Caco-2 (cell line): Measurements from ENCODE around the gene MSMB. TPM values are rescaled to one million over a fixed set of nuclear protein-coding genes. Genes with fewer than 3 reads are reported as not detected.
A peak's percentile ranks its signal among the peaks of the same experiment; 100 is the strongest.

Experiments used
- BruUV-seq: library from RNA; stranded (reverse); fragments of 400-500 nt; replicated peaks from 2 replicates; lab custom pipeline; 2021; lab: Mats Ljungman, UMichigan
- CTCF ChIA-PET: fragments of 300-600 bp; sonication (Branson Sonifier 250); formaldehyde crosslinking; loops from one replicate; lab custom pipeline; 2022; ENCODE audit warnings: antibody characterized with exemption; lab: Charles Lee
- POLR2A ChIA-PET: fragments of 300-600 bp; sonication (Branson Sonifier 250); formaldehyde crosslinking; loops from one replicate; lab custom pipeline; 2022; ENCODE audit warnings: antibody characterized with exemption; lab: Charles Lee
- DNase-seq, 2 experiments: peaks; one replicate each; pipeline versions ENCODE4 v3.0.0 to v3.0.0-alpha.2; 2020 to 2022
- H3K27me3 ChIP-seq: replicated peaks from 2 replicates; pipeline ENCODE4 v1.6.0; 2011; ENCODE audit warnings: low read length; ENCODE audit not compliant: control insufficient read depth, insufficient read depth
- H3K36me3 ChIP-seq: 2 replicates; pipeline ENCODE4 v1.5.1; 2011; ENCODE audit warnings: low read length; ENCODE audit not compliant: control insufficient read depth, insufficient read depth
- H3K4me1 ChIP-seq: fragments of 250-450 bp; sonication (Bioruptor Pico); 2 replicates; pipeline ENCODE4 v1.5.1; 2020; ENCODE audit warnings: mild to moderate bottlenecking
- H3K4me3 ChIP-seq: 2 replicates; pipeline ENCODE4 v1.5.1; 2011; ENCODE audit warnings: low read depth, mild to moderate bottlenecking, control low read depth, low read length
- H3K9me3 ChIP-seq: fragments of 250-450 bp; sonication (Bioruptor Pico); 2 replicates; pipeline ENCODE4 v1.5.1; 2020; ENCODE audit warnings: mild to moderate bottlenecking, moderate library complexity
- H3K27ac Mint-ChIP-seq: one replicate; pipeline ENCODE4 v1.8.0; 2022; ENCODE audit warnings: mixed read lengths; ENCODE audit not compliant: unreplicated experiment
- H3K27me3 Mint-ChIP-seq: one replicate; pipeline ENCODE4 v1.8.0; 2022; ENCODE audit warnings: mixed read lengths; ENCODE audit not compliant: insufficient read depth, unreplicated experiment
- H3K36me3 Mint-ChIP-seq: one replicate; pipeline ENCODE4 v1.8.0; 2022; ENCODE audit warnings: mild to moderate bottlenecking, mixed read lengths; ENCODE audit not compliant: insufficient read depth, unreplicated experiment
- H3K4me1 Mint-ChIP-seq: one replicate; pipeline ENCODE4 v1.8.0; 2022; ENCODE audit warnings: low read depth, mixed read lengths; ENCODE audit not compliant: unreplicated experiment
- H3K4me3 Mint-ChIP-seq: one replicate; pipeline ENCODE4 v1.8.0; 2022; ENCODE audit warnings: mild to moderate bottlenecking, moderate library complexity, mixed read lengths; ENCODE audit not compliant: unreplicated experiment
- H3K9me3 Mint-ChIP-seq: one replicate; pipeline ENCODE4 v1.8.0; 2022; ENCODE audit warnings: mixed read lengths; ENCODE audit not compliant: unreplicated experiment
- intact Hi-C: fragments of 100-400 bp; cut with micrococcal nuclease; formaldehyde crosslinking; loops from one replicate; pipeline ENCODE4 v1.10.0; 2022; ENCODE audit not compliant: unreplicated experiment
- total RNA-seq: library from RNA; stranded (reverse); gene quantifications from 2 replicates; pipeline ENCODE4 v1.2.3, GENCODE V29; 2022
- TF ChIP-seq, protein P1 (sequence below), 2 experiments: fragments of 200-600 bp in 1 of 2; IDR thresholded peaks; 1 replicate in 1 of 2; 2 replicates in 1 of 2; pipeline versions ENCODE4 v1.5.1 to v1.8.0; 2011 to 2022; ENCODE audit warnings: antibody characterized with exemption in 1 of 2, control low read depth in 1 of 2, inconsistent platforms in 1 of 2, low read depth in 1 of 2, low read length in 1 of 2, mild to moderate bottlenecking in 1 of 2, moderate library complexity in 1 of 2; ENCODE audit not compliant: insufficient read depth in 1 of 2, severe bottlenecking in 1 of 2, unreplicated experiment in 1 of 2

MSMB gene
- total RNA-seq, 1 experiment from 2014 or later = 0.84 TPM

DNA sequence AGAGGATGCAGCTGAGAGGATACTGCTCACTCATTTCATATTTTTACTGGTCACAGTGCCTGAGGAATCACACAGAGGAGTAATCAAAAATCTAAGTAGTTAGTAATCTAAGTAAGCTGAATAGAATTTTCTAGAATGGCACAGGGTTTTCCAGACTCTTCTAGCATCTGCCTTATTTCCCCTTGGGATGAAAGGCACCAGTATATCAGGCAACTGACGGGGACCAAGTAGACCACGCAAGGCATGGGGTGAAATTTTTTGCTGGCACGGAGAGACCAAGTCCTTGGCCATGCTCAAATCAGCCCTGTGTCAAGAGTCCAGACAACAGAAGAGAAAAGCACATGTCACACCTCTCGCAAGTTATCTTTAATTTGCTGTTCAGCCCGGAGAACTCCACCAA lies 29.9 kb downstream of the MSMB start:
- DNase-seq = no peak
- Mint-ChIP-seq H3K27me3 (no peaks in the 10 kb centered on the region), H3K9me3 (no peaks in the 10 kb centered on the region), H3K27ac (no peak overlapping the region), H3K4me3 (no peak overlapping the region), H3K36me3 (peaks cover 64% of the 10 kb centered on the region), H3K4me1 (peaks cover 26% of the 10 kb centered on the region)
- Histone ChIP-seq H3K4me3 (no peak overlapping the region), H3K9me3 (no peaks in the 10 kb centered on the region), H3K27me3 (no peaks in the 10 kb centered on the region), H3K36me3 (0 out of 2 replicates have a peak, but pooled peaks cover 1% of the 10 kb centered on the region), H3K4me1 (peaks cover 41% of the 10 kb centered on the region)
- CTCF ChIA-PET = interaction anchor here (0.5 kb wide), 1 partner anchor 15 kb away, joined by 3 read pairs; no protein-coding TSS in a partner anchor
- intact Hi-C loops = no loop called here
- BruUV-seq = no TSS peak
- TF ChIP-seq, protein P1, sequence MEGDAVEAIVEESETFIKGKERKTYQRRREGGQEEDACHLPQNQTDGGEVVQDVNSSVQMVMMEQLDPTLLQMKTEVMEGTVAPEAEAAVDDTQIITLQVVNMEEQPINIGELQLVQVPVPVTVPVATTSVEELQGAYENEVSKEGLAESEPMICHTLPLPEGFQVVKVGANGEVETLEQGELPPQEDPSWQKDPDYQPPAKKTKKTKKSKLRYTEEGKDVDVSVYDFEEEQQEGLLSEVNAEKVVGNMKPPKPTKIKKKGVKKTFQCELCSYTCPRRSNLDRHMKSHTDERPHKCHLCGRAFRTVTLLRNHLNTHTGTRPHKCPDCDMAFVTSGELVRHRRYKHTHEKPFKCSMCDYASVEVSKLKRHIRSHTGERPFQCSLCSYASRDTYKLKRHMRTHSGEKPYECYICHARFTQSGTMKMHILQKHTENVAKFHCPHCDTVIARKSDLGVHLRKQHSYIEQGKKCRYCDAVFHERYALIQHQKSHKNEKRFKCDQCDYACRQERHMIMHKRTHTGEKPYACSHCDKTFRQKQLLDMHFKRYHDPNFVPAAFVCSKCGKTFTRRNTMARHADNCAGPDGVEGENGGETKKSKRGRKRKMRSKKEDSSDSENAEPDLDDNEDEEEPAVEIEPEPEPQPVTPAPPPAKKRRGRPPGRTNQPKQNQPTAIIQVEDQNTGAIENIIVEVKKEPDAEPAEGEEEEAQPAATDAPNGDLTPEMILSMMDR (IDR thresholded peaks at IDR 0.05; ENCODE audit: insufficient read depth in 1 of 2, low read depth in 1 of 2, low read length in 1 of 2, severe bottlenecking in 1 of 2, unreplicated experiment in 1 of 2) = no peak
- POLR2A ChIA-PET = no interaction called here

- TF ChIP-seq, protein P1 (IDR thresholded peaks at IDR 0.05; ENCODE audit: insufficient read depth in 1 of 2, low read depth in 1 of 2, low read length in 1 of 2, severe bottlenecking in 1 of 2, unreplicated experiment in 1 of 2) = no peak
- Mint-ChIP-seq H3K36me3 (peaks cover 77% of the 10 kb centered on the region), H3K4me3 (no peak overlapping the region), H3K4me1 (peaks cover 23% of the 10 kb centered on the region), H3K27me3 (no peaks in the 10 kb centered on the region), H3K9me3 (no peaks in the 10 kb centered on the region), H3K27ac (peak overlapping the region; percentile 72)
- CTCF ChIA-PET = interaction anchor here (1.5 kb wide), 1 partner anchor 8 kb away, joined by 11 read pairs; no protein-coding TSS in a partner anchor
- intact Hi-C loops = no loop called here
- Histone ChIP-seq H3K4me3 (no peak overlapping the region), H3K9me3 (no peaks in the 10 kb centered on the region), H3K4me1 (peaks cover 28% of the 10 kb centered on the region), H3K36me3 (0 out of 2 replicates have a peak, but pooled peaks cover 1% of the 10 kb centered on the region), H3K27me3 (no peaks in the 10 kb centered on the region)
- POLR2A ChIA-PET = interaction anchor here (1.5 kb wide), 1 partner anchor 8 kb away, joined by 6 read pairs; no protein-coding TSS in a partner anchor
- BruUV-seq = no TSS peak
- DNase-seq = peak; percentile 52 to 59
Measured at GRCh38 chr10:46014683-46015405, 31.2 kb downstream of the MSMB start.

DNA sequence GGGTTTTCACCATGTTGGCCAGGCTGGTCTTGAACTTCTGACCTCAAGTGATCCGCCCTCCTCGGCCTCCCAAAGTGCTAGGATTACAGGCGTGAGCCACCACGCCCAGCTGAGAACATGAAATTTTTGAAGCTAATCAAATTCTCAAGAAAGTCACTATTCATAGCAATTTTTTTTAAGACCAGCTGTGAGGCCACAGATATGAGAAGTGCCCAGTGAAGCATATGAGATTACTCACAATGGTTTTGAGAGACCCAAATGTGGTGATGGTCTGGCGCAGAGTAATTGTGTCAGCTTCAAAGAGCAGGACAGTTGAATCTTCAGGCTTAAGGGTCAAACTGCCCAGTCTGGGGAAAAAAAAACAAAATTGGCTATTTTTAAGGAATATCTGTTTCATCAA lies 31.9 kb downstream of the MSMB start:
- intact Hi-C loops = no loop called here
- Histone ChIP-seq H3K4me1 (peaks cover 22% of the 10 kb centered on the region), H3K9me3 (no peaks in the 10 kb centered on the region), H3K27me3 (no peaks in the 10 kb centered on the region), H3K36me3 (0 out of 2 replicates have a peak, but pooled peaks cover under 1% of the 10 kb centered on the region), H3K4me3 (no peak overlapping the region)
- Mint-ChIP-seq H3K4me1 (peaks cover 18% of the 10 kb centered on the region), H3K4me3 (no peak overlapping the region), H3K27ac (peak overlapping the region; percentile 72), H3K27me3 (no peaks in the 10 kb centered on the region), H3K9me3 (no peaks in the 10 kb centered on the region), H3K36me3 (peaks cover 77% of the 10 kb centered on the region)
- BruUV-seq = no TSS peak
- DNase-seq = no peak
- POLR2A ChIA-PET = interaction anchor here (1.5 kb wide), 1 partner anchor 9 kb away, joined by 6 read pairs; no protein-coding TSS in a partner anchor
- TF ChIP-seq, protein P1 (IDR thresholded peaks at IDR 0.05; ENCODE audit: insufficient read depth in 1 of 2, low read depth in 1 of 2, low read length in 1 of 2, severe bottlenecking in 1 of 2, unreplicated experiment in 1 of 2) = no peak
- CTCF ChIA-PET = interaction anchor here (1.5 kb wide), 1 partner anchor 9 kb away, joined by 11 read pairs; no protein-coding TSS in a partner anchor
